Measurements from ENCODE around the gene GSTCD. TPM values are rescaled to one million over a fixed set of nuclear protein-coding genes. Genes with fewer than 3 reads are reported as not detected.

The GSTCD gene
- total and polyA plus RNA-seq, 2 of the 4 experiments (the other 2 are of a cell fraction), result 5.2 to 20.3 TPM

DNA sequence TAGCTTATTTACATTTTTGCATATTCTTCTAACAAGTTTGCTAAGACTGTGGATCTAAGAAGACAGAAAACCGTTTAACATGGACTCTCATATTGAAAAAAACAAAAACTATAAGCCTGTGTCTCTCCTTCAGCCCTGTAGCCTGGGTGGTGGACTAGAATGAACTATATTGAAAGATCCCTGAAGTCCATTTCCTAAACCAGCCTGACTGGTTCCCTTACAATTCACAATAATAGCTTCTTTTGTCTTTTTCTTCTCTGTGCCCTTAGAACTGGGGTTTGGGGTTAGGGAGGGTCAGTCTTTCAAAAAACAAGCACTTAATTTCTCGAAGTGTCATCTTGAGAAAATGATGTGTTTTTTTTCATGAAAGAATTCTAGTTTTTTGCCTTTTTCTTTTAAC, 59.0 kb downstream of the GSTCD start:
- no peaks in the 10 kb centered on the region for H3K36me3 ChIP-seq (ENCODE audit: control insufficient read depth, insufficient read depth, low read length)
- H4K91ac ChIP-seq (ENCODE audit: insufficient read depth, low read depth, low read length), result no peak overlapping the region
- TF ChIP-seq RCOR1 (IDR thresholded peaks at IDR 0.05; ENCODE audit: insufficient replicate concordance, low read length) (no peak), MAFK (IDR thresholded peaks at IDR 0.05; ENCODE audit: low read depth, low read length) (no peak), POLR2A (IDR thresholded peaks at IDR 0.05; ENCODE audit: low read depth, low read length) (no peak), BHLHE40 (IDR thresholded peaks at IDR 0.05; ENCODE audit: low read depth, low read length) (no peak), MXI1 (IDR thresholded peaks at IDR 0.05; ENCODE audit: borderline replicate concordance, low read depth, low read length) (no peak), NFE2L2 (IDR thresholded peaks at IDR 0.05; ENCODE audit: low read depth, low read length) (no peak), CEBPB (IDR thresholded peaks at IDR 0.05; ENCODE audit: low read depth, low read length) (no peak), SMC3 (IDR thresholded peaks at IDR 0.05; ENCODE audit: low read depth, low read length) (no peak), CHD1 (IDR thresholded peaks at IDR 0.05; ENCODE audit: low read depth, low read length) (no peak), FOS (IDR thresholded peaks at IDR 0.05; ENCODE audit: low read depth, low read length) (no peak), MAZ (IDR thresholded peaks at IDR 0.05; ENCODE audit: borderline replicate concordance, low read depth, low read length) (no peak), RAD21 (IDR thresholded peaks at IDR 0.05; ENCODE audit: low read length) (no peak), RFX5 (IDR thresholded peaks at IDR 0.05; ENCODE audit: low read depth, low read length) (no peak)
- TF ChIP-seq, protein P1, sequence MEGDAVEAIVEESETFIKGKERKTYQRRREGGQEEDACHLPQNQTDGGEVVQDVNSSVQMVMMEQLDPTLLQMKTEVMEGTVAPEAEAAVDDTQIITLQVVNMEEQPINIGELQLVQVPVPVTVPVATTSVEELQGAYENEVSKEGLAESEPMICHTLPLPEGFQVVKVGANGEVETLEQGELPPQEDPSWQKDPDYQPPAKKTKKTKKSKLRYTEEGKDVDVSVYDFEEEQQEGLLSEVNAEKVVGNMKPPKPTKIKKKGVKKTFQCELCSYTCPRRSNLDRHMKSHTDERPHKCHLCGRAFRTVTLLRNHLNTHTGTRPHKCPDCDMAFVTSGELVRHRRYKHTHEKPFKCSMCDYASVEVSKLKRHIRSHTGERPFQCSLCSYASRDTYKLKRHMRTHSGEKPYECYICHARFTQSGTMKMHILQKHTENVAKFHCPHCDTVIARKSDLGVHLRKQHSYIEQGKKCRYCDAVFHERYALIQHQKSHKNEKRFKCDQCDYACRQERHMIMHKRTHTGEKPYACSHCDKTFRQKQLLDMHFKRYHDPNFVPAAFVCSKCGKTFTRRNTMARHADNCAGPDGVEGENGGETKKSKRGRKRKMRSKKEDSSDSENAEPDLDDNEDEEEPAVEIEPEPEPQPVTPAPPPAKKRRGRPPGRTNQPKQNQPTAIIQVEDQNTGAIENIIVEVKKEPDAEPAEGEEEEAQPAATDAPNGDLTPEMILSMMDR (conservative IDR thresholded peaks at IDR 0.05; ENCODE audit: low read depth, low read length), result no peak
- TF ChIP-seq, protein P2, sequence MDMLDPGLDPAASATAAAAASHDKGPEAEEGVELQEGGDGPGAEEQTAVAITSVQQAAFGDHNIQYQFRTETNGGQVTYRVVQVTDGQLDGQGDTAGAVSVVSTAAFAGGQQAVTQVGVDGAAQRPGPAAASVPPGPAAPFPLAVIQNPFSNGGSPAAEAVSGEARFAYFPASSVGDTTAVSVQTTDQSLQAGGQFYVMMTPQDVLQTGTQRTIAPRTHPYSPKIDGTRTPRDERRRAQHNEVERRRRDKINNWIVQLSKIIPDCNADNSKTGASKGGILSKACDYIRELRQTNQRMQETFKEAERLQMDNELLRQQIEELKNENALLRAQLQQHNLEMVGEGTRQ (IDR thresholded peaks at IDR 0.05; ENCODE audit: low read depth, low read length), result no peak
- TF ChIP-seq, protein P3, sequence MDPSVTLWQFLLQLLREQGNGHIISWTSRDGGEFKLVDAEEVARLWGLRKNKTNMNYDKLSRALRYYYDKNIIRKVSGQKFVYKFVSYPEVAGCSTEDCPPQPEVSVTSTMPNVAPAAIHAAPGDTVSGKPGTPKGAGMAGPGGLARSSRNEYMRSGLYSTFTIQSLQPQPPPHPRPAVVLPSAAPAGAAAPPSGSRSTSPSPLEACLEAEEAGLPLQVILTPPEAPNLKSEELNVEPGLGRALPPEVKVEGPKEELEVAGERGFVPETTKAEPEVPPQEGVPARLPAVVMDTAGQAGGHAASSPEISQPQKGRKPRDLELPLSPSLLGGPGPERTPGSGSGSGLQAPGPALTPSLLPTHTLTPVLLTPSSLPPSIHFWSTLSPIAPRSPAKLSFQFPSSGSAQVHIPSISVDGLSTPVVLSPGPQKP (IDR thresholded peaks at IDR 0.05; ENCODE audit: borderline replicate concordance, low read depth, low read length), result no peak
- H3K27ac ChIP-seq (ENCODE audit: insufficient read depth, low read length), result no peak overlapping the region
- no peak overlapping the region for H3K14ac ChIP-seq (replicated peaks; ENCODE audit: low read depth, low read length)
- ChIA-PET POLR2A (ENCODE audit: unreplicated experiment) (no interaction called here), CTCF (interaction anchor here (0.6 kb wide), 1 partner anchor 21 kb away, joined by 4 read pairs; no protein-coding TSS in a partner anchor)
- no peak overlapping the region for H2AK9ac ChIP-seq (replicated peaks; ENCODE audit: low read depth, low read length, poor library complexity)
- H2BK5ac ChIP-seq (ENCODE audit: low read depth, low read length, poor library complexity, severe bottlenecking), result no peak overlapping the region
- H4K8ac ChIP-seq (ENCODE audit: low read depth in 2 of 2, low read length in 2 of 2), result no peak overlapping the region
- H3K79me1 ChIP-seq (ENCODE audit: low read depth in 1 of 2, low read length in 2 of 2), result no peaks in the 10 kb centered on the region
- H3K4ac ChIP-seq (ENCODE audit: low read depth, low read length), result no peak overlapping the region
- H2BK20ac ChIP-seq (ENCODE audit: low read depth, low read length), result no peak overlapping the region
- no peaks in the 10 kb centered on the region for H4K20me1 ChIP-seq (ENCODE audit: insufficient read depth, low read length)
- no peak overlapping the region for H3K23ac ChIP-seq (ENCODE audit: low read depth, low read length)
- H3K27me3 ChIP-seq (ENCODE audit: control insufficient read depth, insufficient read depth, low read length), result no peaks in the 10 kb centered on the region
- dilution Hi-C loops (cut with HindIII; ENCODE audit: low sequenced_read_pairs, unreplicated experiment) (no loop called here), in situ Hi-C loops (cut with MboI; ENCODE audit: low sequenced_read_pairs) (no loop called here), intact Hi-C loops (cut with micrococcal nuclease) (no loop called here)
- H2BK120ac ChIP-seq (ENCODE audit: low read depth, low read length), result no peak overlapping the region
- H4K5ac ChIP-seq (ENCODE audit: low read depth, low read length), result no peak overlapping the region
- no TSS peak for BruUV-seq (replicated peaks)
- H3K56ac ChIP-seq (ENCODE audit: extremely low read depth, insufficient read depth, low read length), result no peak overlapping the region
- H3K9ac ChIP-seq (ENCODE audit: low read depth, low read length), result no peak overlapping the region
- WGBS, 2 experiments (ENCODE audit: extremely low coverage in 2 of 2, insufficient read length in 1 of 2), result no CpG with 5 or more reads among the region's 2 CpGs
- no peak overlapping the region for H2AK5ac ChIP-seq (ENCODE audit: low read depth, low read length)
- H3K18ac ChIP-seq (ENCODE audit: low read depth, low read length), result no peak overlapping the region
- H3K9me1 ChIP-seq (ENCODE audit: insufficient read depth, low read length), result no peaks in the 10 kb centered on the region
- DNase-seq (no peak), ATAC-seq (ENCODE audit: low read depth) (no peak)
- no peak overlapping the region for H2AFZ ChIP-seq (replicated peaks; ENCODE audit: low read length, poor library complexity)
- H3K9me3 ChIP-seq (ENCODE audit: control insufficient read depth, insufficient read depth, low read length), result no peaks in the 10 kb centered on the region
- no peak overlapping the region for H3K4me2 ChIP-seq (ENCODE audit: low read depth, low read length)
- no peak overlapping the region for H2BK15ac ChIP-seq (ENCODE audit: low read depth, low read length)
- H3K4me3 ChIP-seq (ENCODE audit: insufficient read depth, low read depth, low read length), result no peak overlapping the region
- H3K4me1 ChIP-seq (ENCODE audit: control insufficient read depth, insufficient read depth, low read length), result no peaks in the 10 kb centered on the region; the same call in 1 of the 2 replicates

Data from IMR-90 (cell line).